GM23338 (cell line): ENCODE measurements around the gene WDR75. TPM values are rescaled to one million over a fixed set of nuclear protein-coding genes. Genes with fewer than 3 reads are reported as not detected.

ENCODE experiments used
- ATAC-seq: fragments of 200-7000 bp; cut with Tn5 transposase; 3 replicates; pipeline ENCODE4 v1.9.1; 2020
- DNase-seq: peaks from one replicate; pipeline ENCODE4 v3.0.0-alpha.2; 2015; ENCODE audit warnings: low spot score
- H2AFZ ChIP-seq: fragments of 200-600 bp; sonication (generic); 2 replicates; pipeline ENCODE4 v1.8.0; 2016; ENCODE audit warnings: antibody characterized with exemption, mild to moderate bottlenecking, moderate library complexity
- H3F3A ChIP-seq: fragments of 200-600 bp; sonication (generic); replicated peaks from 2 replicates; pipeline ENCODE4 v1.8.0; 2017; ENCODE audit warnings: antibody characterized with exemption, mixed run types, low read depth
- H3K27ac ChIP-seq: fragments of 200-600 bp; sonication (generic); 2 replicates; pipeline ENCODE4 v1.6.1; 2016; ENCODE audit warnings: low read depth
- H3K27me3 ChIP-seq: fragments of 200-600 bp; sonication (generic); 2 replicates; pipeline ENCODE4 v1.8.0; 2016; ENCODE audit warnings: mild to moderate bottlenecking, mixed run types, moderate library complexity; ENCODE audit not compliant: insufficient read depth
- H3K36me3 ChIP-seq: fragments of 200-600 bp; sonication (generic); 2 replicates; pipeline ENCODE4 v1.8.0; 2016; ENCODE audit warnings: mild to moderate bottlenecking; ENCODE audit not compliant: insufficient read depth
- H3K4me1 ChIP-seq: fragments of 200-600 bp; sonication (generic); 2 replicates; pipeline ENCODE4 v1.8.0; 2016; ENCODE audit warnings: mild to moderate bottlenecking, moderate library complexity; ENCODE audit not compliant: insufficient read depth
- H3K4me2 ChIP-seq: fragments of 200-600 bp; sonication (generic); 2 replicates; pipeline ENCODE4 v1.7.1; 2017; ENCODE audit warnings: mixed run types
- H3K4me3 ChIP-seq: fragments of 200-600 bp; sonication (generic); 2 replicates; pipeline ENCODE4 v1.6.1; 2016; ENCODE audit warnings: mixed run types
- H3K79me2 ChIP-seq: fragments of 200-600 bp; sonication (generic); replicated peaks from 2 replicates; pipeline ENCODE4 v1.8.0; 2017; ENCODE audit warnings: mild to moderate bottlenecking; ENCODE audit not compliant: insufficient read depth
- H3K9me2 ChIP-seq: fragments of 200-600 bp; sonication (generic); 2 replicates; pipeline ENCODE4 v1.8.0; 2017; ENCODE audit not compliant: insufficient read depth
- H4K20me1 ChIP-seq: fragments of 200-600 bp; sonication (generic); replicated peaks from 2 replicates; pipeline ENCODE4 v1.8.0; 2017; ENCODE audit warnings: mild to moderate bottlenecking; ENCODE audit not compliant: insufficient read depth
- H3K27ac Mint-ChIP-seq: 2 replicates; pipeline ENCODE4 v1.8.0; 2020; ENCODE audit warnings: inconsistent platforms, mild to moderate bottlenecking, moderate library complexity, mixed read lengths
- H3K27me3 Mint-ChIP-seq: 3 replicates; pipeline ENCODE4 v1.8.0; 2022; ENCODE audit warnings: low read depth, mild to moderate bottlenecking, moderate library complexity, mixed read lengths, inconsistent platforms; ENCODE audit not compliant: insufficient read depth, poor library complexity
- H3K36me3 Mint-ChIP-seq: 3 replicates; pipeline ENCODE4 v1.8.0; 2021; ENCODE audit warnings: low read depth, mild to moderate bottlenecking, inconsistent platforms, moderate library complexity, mixed read lengths
- H3K4me1 Mint-ChIP-seq: 3 replicates; pipeline ENCODE4 v1.8.0; 2020; ENCODE audit warnings: mild to moderate bottlenecking, inconsistent platforms, mixed read lengths
- H3K4me3 Mint-ChIP-seq: 3 replicates; pipeline ENCODE4 v1.8.0; 2021; ENCODE audit warnings: moderate library complexity, mild to moderate bottlenecking, inconsistent platforms, mixed read lengths
- H3K9me3 Mint-ChIP-seq: 3 replicates; pipeline ENCODE4 v1.8.0; 2020; ENCODE audit warnings: moderate library complexity, mild to moderate bottlenecking, inconsistent platforms, mixed read lengths
- CREB1 ChIP-seq: fragments of 250-450 bp; sonication (Bioruptor Pico); IDR thresholded peaks from 2 replicates; pipeline ENCODE4 v1.5.0; 2020; ENCODE audit warnings: low read depth, mild to moderate bottlenecking, moderate library complexity
- EZH2 ChIP-seq: fragments of 200-600 bp; sonication (generic); IDR thresholded peaks from one replicate; pipeline ENCODE4 v1.8.0; 2017; ENCODE audit warnings: antibody characterized with exemption, mild to moderate bottlenecking, low read depth; ENCODE audit not compliant: unreplicated experiment
- EZH2phosphoT487 ChIP-seq: fragments of 200-600 bp; sonication (generic); IDR thresholded peaks from one replicate; pipeline ENCODE4 v1.8.1; 2018; ENCODE audit warnings: antibody characterized with exemption; ENCODE audit not compliant: unreplicated experiment
- JUNB ChIP-seq: IDR thresholded peaks from one replicate; pipeline ENCODE4 v1.6.1; 2016; ENCODE audit warnings: antibody characterized with exemption; ENCODE audit not compliant: unreplicated experiment
- NANOG ChIP-seq: IDR thresholded peaks from 2 replicates; pipeline ENCODE4 v1.6.1; 2016; ENCODE audit warnings: antibody characterized with exemption, borderline replicate concordance
- POLR2AphosphoS5 ChIP-seq: IDR thresholded peaks from 2 replicates; pipeline ENCODE4 v1.6.1; 2016; ENCODE audit warnings: antibody characterized with exemption, low read depth
- STAT1 ChIP-seq: IDR thresholded peaks from one replicate; pipeline ENCODE4 v1.6.1; 2016; ENCODE audit warnings: antibody characterized with exemption; ENCODE audit not compliant: unreplicated experiment
- ZNF114 ChIP-seq: fragments of 250-450 bp; sonication (Bioruptor Pico); IDR thresholded peaks from 2 replicates; pipeline ENCODE4 v1.5.0; 2020; ENCODE audit warnings: mild to moderate bottlenecking, moderate library complexity
- ZNF331 ChIP-seq: fragments of 250-450 bp; sonication (Bioruptor Pico); IDR thresholded peaks from 2 replicates; pipeline ENCODE4 v1.5.0; 2020; ENCODE audit warnings: low read depth, mild to moderate bottlenecking, moderate library complexity
- polyA plus RNA-seq: library from polyadenylated mRNA; unstranded; fragments of >200 nt; fragmentation: Nextera tagmentation; extraction: Ambion mirVana; gene quantifications from 2 replicates; pipeline ENCODE4 v1.2.1, GENCODE V29; 2016
- total RNA-seq: library from RNA; depleted of rRNA; stranded (reverse); fragments of >200 nt; shearing (Covaris generic); gene quantifications from 2 replicates; pipeline ENCODE4 v1.2.3, GENCODE V29; 2014
- TF ChIP-seq, protein P1 (sequence below): IDR thresholded peaks from 2 replicates; pipeline ENCODE4 v1.6.1; 2016; ENCODE audit warnings: antibody characterized with exemption
- TF ChIP-seq, protein P2 (sequence below), 2 experiments: fragments of 200-600 bp in 1 of 2; sonication (generic) in 1 of 2; conservative IDR thresholded peaks; 2 replicates each; pipeline versions ENCODE4 v1.5.1 to v1.6.1; 2016 to 2017; ENCODE audit warnings: antibody characterized with exemption in 2 of 2, low read depth in 2 of 2, mild to moderate bottlenecking in 2 of 2, moderate library complexity in 1 of 2
- TF ChIP-seq, protein P3 (sequence below): fragments of 250-450 bp; sonication (Bioruptor Pico); IDR thresholded peaks from 2 replicates; pipeline ENCODE4 v1.5.0; 2020; ENCODE audit warnings: mild to moderate bottlenecking, moderate library complexity
- TF ChIP-seq, protein P4 (sequence below): IDR thresholded peaks from one replicate; pipeline ENCODE4 v1.6.1; 2018; ENCODE audit warnings: antibody characterized with exemption; ENCODE audit not compliant: unreplicated experiment

Gene WDR75
- total and polyA plus RNA-seq, 2 experiments from 2014 or later, result 57.2 to 80.9 TPM

DNA sequence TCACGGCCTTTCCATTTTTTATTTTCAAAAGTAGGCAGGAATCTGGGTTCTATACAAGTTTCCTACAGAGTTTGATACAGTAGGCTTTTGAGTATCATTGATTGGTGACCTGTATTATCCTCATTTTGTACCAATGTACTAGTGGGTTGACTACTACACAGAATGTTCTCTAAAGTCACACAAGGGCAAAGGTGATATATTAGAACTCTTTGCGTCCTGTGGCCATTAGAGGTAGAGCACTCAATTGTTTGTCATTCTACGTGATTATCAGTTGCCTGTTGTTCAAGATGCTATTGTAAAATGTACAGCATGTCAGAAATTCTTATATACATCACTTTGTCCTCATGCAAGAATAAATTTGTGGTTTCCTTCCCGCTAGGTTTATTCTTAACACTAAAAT, 24.8 kb downstream of the WDR75 start:
- Histone ChIP-seq H3K36me3 (peaks cover 86% of the 10 kb centered on the region), H3K79me2 (no peaks in the 10 kb centered on the region), H3K4me3 (no peak overlapping the region), H3K9me2 (no peaks in the 10 kb centered on the region), H3K4me1 (no peaks in the 10 kb centered on the region), H3K27ac (no peak overlapping the region), H2AFZ (no peak overlapping the region), H4K20me1 (peaks cover 3% of the 10 kb centered on the region; the same call in 1 of the 2 replicates), H3F3A (no peaks in the 10 kb centered on the region), H3K27me3 (no peaks in the 10 kb centered on the region), H3K4me2 (no peak overlapping the region)
- DNase-seq (no peak), ATAC-seq (no peak)
- Mint-ChIP-seq H3K27ac (no peak overlapping the region), H3K36me3 (peaks cover 87% of the 10 kb centered on the region), H3K4me3 (no peak overlapping the region), H3K4me1 (no peaks in the 10 kb centered on the region), H3K27me3 (no peaks in the 10 kb centered on the region), H3K9me3 (no peaks in the 10 kb centered on the region)
- TF ChIP-seq, protein P1, sequence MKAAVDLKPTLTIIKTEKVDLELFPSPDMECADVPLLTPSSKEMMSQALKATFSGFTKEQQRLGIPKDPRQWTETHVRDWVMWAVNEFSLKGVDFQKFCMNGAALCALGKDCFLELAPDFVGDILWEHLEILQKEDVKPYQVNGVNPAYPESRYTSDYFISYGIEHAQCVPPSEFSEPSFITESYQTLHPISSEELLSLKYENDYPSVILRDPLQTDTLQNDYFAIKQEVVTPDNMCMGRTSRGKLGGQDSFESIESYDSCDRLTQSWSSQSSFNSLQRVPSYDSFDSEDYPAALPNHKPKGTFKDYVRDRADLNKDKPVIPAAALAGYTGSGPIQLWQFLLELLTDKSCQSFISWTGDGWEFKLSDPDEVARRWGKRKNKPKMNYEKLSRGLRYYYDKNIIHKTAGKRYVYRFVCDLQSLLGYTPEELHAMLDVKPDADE, result no peak
- TF ChIP-seq ZNF331 (CRISPR knock-in tag) (no peak), NANOG (no peak), JUNB (no peak), EZH2 (no peak), EZH2phosphoT487 (no peak), POLR2AphosphoS5 (no peak), CREB1 (CRISPR knock-in tag) (no peak), ZNF114 (CRISPR knock-in tag) (no peak), STAT1 (no peak)
- TF ChIP-seq, protein P2, sequence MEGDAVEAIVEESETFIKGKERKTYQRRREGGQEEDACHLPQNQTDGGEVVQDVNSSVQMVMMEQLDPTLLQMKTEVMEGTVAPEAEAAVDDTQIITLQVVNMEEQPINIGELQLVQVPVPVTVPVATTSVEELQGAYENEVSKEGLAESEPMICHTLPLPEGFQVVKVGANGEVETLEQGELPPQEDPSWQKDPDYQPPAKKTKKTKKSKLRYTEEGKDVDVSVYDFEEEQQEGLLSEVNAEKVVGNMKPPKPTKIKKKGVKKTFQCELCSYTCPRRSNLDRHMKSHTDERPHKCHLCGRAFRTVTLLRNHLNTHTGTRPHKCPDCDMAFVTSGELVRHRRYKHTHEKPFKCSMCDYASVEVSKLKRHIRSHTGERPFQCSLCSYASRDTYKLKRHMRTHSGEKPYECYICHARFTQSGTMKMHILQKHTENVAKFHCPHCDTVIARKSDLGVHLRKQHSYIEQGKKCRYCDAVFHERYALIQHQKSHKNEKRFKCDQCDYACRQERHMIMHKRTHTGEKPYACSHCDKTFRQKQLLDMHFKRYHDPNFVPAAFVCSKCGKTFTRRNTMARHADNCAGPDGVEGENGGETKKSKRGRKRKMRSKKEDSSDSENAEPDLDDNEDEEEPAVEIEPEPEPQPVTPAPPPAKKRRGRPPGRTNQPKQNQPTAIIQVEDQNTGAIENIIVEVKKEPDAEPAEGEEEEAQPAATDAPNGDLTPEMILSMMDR (conservative IDR thresholded peaks at IDR 0.05; ENCODE audit: low read depth in 2 of 2), result no peak
- TF ChIP-seq, protein P3, sequence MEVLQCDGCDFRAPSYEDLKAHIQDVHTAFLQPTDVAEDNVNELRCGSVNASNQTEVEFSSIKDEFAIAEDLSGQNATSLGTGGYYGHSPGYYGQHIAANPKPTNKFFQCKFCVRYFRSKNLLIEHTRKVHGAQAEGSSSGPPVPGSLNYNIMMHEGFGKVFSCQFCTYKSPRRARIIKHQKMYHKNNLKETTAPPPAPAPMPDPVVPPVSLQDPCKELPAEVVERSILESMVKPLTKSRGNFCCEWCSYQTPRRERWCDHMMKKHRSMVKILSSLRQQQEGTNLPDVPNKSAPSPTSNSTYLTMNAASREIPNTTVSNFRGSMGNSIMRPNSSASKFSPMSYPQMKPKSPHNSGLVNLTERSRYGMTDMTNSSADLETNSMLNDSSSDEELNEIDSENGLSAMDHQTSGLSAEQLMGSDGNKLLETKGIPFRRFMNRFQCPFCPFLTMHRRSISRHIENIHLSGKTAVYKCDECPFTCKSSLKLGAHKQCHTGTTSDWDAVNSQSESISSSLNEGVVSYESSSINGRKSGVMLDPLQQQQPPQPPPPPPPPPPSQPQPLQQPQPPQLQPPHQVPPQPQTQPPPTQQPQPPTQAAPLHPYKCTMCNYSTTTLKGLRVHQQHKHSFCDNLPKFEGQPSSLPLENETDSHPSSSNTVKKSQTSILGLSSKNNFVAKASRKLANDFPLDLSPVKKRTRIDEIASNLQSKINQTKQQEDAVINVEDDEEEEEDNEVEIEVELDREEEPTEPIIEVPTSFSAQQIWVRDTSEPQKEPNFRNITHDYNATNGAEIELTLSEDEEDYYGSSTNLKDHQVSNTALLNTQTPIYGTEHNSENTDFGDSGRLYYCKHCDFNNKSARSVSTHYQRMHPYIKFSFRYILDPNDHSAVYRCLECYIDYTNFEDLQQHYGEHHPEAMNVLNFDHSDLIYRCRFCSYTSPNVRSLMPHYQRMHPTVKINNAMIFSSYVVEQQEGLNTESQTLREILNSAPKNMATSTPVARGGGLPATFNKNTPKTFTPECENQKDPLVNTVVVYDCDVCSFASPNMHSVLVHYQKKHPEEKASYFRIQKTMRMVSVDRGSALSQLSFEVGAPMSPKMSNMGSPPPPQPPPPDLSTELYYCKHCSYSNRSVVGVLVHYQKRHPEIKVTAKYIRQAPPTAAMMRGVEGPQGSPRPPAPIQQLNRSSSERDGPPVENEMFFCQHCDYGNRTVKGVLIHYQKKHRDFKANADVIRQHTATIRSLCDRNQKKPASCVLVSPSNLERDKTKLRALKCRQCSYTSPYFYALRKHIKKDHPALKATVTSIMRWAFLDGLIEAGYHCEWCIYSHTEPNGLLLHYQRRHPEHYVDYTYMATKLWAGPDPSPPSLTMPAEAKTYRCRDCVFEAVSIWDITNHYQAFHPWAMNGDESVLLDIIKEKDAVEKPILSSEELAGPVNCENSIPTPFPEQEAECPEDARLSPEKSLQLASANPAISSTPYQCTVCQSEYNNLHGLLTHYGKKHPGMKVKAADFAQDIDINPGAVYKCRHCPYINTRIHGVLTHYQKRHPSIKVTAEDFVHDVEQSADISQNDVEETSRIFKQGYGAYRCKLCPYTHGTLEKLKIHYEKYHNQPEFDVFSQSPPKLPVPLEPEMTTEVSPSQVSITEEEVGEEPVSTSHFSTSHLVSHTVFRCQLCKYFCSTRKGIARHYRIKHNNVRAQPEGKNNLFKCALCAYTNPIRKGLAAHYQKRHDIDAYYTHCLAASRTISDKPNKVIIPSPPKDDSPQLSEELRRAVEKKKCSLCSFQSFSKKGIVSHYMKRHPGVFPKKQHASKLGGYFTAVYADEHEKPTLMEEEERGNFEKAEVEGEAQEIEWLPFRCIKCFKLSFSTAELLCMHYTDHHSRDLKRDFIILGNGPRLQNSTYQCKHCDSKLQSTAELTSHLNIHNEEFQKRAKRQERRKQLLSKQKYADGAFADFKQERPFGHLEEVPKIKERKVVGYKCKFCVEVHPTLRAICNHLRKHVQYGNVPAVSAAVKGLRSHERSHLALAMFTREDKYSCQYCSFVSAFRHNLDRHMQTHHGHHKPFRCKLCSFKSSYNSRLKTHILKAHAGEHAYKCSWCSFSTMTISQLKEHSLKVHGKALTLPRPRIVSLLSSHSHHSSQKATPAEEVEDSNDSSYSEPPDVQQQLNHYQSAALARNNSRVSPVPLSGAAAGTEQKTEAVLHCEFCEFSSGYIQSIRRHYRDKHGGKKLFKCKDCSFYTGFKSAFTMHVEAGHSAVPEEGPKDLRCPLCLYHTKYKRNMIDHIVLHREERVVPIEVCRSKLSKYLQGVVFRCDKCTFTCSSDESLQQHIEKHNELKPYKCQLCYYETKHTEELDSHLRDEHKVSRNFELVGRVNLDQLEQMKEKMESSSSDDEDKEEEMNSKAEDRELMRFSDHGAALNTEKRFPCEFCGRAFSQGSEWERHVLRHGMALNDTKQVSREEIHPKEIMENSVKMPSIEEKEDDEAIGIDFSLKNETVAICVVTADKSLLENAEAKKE (CRISPR knock-in tag), result no peak
- TF ChIP-seq, protein P4, sequence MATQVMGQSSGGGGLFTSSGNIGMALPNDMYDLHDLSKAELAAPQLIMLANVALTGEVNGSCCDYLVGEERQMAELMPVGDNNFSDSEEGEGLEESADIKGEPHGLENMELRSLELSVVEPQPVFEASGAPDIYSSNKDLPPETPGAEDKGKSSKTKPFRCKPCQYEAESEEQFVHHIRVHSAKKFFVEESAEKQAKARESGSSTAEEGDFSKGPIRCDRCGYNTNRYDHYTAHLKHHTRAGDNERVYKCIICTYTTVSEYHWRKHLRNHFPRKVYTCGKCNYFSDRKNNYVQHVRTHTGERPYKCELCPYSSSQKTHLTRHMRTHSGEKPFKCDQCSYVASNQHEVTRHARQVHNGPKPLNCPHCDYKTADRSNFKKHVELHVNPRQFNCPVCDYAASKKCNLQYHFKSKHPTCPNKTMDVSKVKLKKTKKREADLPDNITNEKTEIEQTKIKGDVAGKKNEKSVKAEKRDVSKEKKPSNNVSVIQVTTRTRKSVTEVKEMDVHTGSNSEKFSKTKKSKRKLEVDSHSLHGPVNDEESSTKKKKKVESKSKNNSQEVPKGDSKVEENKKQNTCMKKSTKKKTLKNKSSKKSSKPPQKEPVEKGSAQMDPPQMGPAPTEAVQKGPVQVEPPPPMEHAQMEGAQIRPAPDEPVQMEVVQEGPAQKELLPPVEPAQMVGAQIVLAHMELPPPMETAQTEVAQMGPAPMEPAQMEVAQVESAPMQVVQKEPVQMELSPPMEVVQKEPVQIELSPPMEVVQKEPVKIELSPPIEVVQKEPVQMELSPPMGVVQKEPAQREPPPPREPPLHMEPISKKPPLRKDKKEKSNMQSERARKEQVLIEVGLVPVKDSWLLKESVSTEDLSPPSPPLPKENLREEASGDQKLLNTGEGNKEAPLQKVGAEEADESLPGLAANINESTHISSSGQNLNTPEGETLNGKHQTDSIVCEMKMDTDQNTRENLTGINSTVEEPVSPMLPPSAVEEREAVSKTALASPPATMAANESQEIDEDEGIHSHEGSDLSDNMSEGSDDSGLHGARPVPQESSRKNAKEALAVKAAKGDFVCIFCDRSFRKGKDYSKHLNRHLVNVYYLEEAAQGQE, result no peak
